Amniotic stem cell (primary cell): Measurements from ENCODE around the gene NPR2.

Experiments
- DNase-seq: peaks from one replicate; lab custom pipeline; 2025; lab: John Stamatoyannopoulos, UW

Gene NPR2

GRCh38 chr9:35800530-35800929 lies 9.1 kb downstream of the NPR2 start:
- no peak for DNase-seq

- DNase-seq = no peak
These were observed 10.1 kb downstream of the NPR2 start for GRCh38 chr9:35801328-35802128.

- DNase-seq = no peak
These were observed 14.7 kb downstream of the NPR2 start for GRCh38 chr9:35806101-35806500.

GRCh38 chr9:35808433-35808832 lies 17.0 kb downstream of the NPR2 start:
- no peak for DNase-seq

GRCh38 chr9:35810122-35810521 lies 18.7 kb downstream of the NPR2 start:
- DNase-seq = no peak

GRCh38 chr9:35811381-35812024 lies 20.1 kb downstream of the NPR2 start:
- DNase-seq = no peak

GRCh38 chr9:35812025-35812602 lies 20.7 kb downstream of the NPR2 start, which contains the start of gene SPAG8:
Gene SPAG8, minus strand, starts transcription at chr9:35812262. Its CDS starts 115 bp downstream, at chr9:35812147.
- peak; percentile 89 for DNase-seq

- DNase-seq = no peak
These were observed 22.2 kb downstream of the NPR2 start for GRCh38 chr9:35813434-35814105.

- DNase-seq = no peak
These were observed 22.9 kb downstream of the NPR2 start for GRCh38 chr9:35814106-35814840.

GRCh38 chr9:35814841-35815543 lies 23.6 kb downstream of the NPR2 start, which contains the start of gene HINT2:
Gene HINT2, minus strand, starts transcription at chr9:35815042. Its CDS starts 63 bp downstream, at chr9:35814979.
- peak; percentile 99 for DNase-seq

- no peak for DNase-seq
These were observed 25.3 kb downstream of the NPR2 start for GRCh38 chr9:35816708-35817107.

GRCh38 chr9:35818341-35818740 lies 26.9 kb downstream of the NPR2 start:
- no peak for DNase-seq

- DNase-seq = peak; percentile 52
These were observed 28.7 kb downstream of the NPR2 start for GRCh38 chr9:35820076-35820475.

- DNase-seq = no peak
These were observed 31.5 kb downstream of the NPR2 start for GRCh38 chr9:35822926-35823325.

GRCh38 chr9:35826071-35826701 lies 34.8 kb downstream of the NPR2 start:
- DNase-seq = peak; percentile 43

GRCh38 chr9:35827486-35827885 lies 36.1 kb downstream of the NPR2 start:
- DNase-seq = peak; percentile 77

GRCh38 chr9:35828716-35829083 lies 37.3 kb downstream of the NPR2 start, which contains the start of gene FAM221B:
Gene FAM221B, minus strand, starts transcription at chr9:35828732. Its CDS starts 2,571 bp downstream, at chr9:35826161.
- DNase-seq = no peak

GRCh38 chr9:35829084-35829763 lies 37.8 kb downstream of the NPR2 start, which contains the start of gene TMEM8B:
Gene TMEM8B, plus strand, starts transcription at chr9:35829228. Its CDS starts 220 bp downstream, at chr9:35829448.
- peak; percentile 93 for DNase-seq

GRCh38 chr9:35829764-35830096 lies 38.3 kb downstream of the NPR2 start:
- DNase-seq = no peak

GRCh38 chr9:35831040-35831439 lies 39.6 kb downstream of the NPR2 start:
- DNase-seq = no peak
